GM21717 (cell line): ENCODE measurements around the gene TLL1.
A peak's percentile ranks its signal among the peaks of the same experiment; 100 is the strongest.

Source experiments
- ATAC-seq: cut with Tn5 transposase; IDR thresholded peaks from one replicate; pipeline ENCODE4 v1.9.1; 2021; ENCODE audit warnings: mild to moderate bottlenecking, moderate library complexity; ENCODE audit not compliant: unreplicated experiment

TLL1 gene

DNA sequence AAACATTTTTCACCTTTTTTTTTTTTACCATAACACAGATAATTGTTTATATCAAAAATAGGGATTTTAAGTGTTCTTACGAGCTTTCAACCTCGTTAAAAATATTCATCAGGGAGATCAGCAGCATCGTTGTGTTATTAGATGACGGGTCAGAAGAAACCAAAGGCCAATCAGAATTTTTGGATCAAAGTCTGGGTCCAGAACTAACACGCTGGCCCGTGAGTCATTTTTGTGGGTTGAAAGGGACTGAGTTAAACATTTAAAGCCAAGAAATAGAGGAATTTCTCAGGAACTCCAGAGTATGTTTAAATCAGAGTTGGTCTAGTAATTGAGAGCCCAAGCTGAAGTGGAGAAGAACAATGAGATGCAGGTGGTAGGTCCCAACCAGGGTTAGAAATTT is 170.8 kb downstream of the TLL1 start:
- no peak for ATAC-seq

DNA sequence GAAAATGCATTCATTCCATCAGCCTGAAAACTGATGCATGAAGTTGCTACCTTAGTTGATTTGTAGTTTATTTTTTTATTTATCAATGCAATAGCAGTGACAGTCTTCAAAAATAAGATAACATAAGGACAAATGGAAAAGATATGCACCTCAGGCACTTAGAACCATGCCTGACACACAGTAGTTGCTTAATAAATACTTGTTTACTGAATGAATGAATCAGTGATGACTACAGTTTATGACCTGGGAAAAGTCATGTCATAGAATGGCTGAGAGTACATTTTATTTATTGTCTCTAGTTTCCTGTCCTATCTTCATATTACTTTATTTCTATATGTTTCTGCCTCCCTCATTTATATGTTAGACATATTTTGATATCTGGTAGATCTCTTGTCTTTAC is 171.8 kb downstream of the TLL1 start:
- no peak for ATAC-seq

DNA sequence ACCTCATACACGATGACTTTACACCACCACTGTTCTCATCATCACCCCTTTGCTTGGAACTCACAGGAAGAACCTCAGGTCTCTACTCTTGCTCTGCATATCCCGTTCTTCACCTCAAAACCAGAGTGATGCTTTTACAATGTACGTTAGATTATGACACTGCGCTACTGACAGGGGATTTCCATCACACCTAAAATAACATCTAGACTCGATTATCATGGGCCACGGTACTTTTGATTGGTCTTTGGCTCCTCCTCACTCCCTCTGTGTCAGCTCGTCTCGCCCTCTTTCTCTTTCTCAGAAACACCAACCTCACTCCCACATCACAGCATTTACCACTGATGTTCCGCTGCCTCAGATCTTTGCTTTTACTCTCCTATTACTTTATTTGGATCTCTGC is 172.4 kb downstream of the TLL1 start:
- ATAC-seq, result peak; percentile 58

DNA sequence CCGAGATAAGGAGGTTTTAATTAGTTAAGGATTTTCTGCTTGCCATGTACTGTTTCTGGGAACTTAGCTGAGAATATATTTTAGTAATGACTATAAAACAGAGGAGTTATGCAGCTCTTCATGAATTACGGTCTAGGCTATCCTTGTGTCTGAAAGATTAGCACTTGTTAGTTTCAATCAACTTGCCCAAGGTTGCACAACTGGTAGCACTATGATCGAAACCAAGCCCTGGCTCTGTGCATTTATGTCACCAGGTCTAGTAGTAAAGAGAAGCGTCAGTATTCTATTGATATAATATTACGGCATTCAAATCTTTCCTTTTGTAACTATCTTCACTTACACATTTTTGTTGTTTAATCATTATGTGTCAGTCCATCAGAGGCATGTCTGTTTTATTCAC is 176.0 kb downstream of the TLL1 start:
- no peak for ATAC-seq

DNA sequence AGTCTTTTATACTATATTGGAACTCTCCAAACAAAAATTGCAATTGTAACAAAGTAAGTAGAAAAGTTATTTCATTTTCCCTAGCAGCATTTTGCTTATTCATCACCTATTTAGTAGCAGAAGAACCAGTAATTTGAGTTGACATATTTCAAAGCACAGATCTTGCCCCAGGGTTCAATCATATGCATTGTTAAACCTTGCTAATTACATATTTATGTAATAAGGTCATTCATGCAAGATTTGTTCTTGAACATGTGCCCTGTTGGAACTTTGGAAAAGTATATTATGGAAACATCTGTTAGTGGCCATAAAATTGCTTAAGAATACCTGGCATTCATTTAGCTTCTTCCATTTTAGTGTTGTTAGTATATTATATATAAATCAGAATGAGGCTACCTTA is 191.7 kb downstream of the TLL1 start:
- ATAC-seq, result no peak

DNA sequence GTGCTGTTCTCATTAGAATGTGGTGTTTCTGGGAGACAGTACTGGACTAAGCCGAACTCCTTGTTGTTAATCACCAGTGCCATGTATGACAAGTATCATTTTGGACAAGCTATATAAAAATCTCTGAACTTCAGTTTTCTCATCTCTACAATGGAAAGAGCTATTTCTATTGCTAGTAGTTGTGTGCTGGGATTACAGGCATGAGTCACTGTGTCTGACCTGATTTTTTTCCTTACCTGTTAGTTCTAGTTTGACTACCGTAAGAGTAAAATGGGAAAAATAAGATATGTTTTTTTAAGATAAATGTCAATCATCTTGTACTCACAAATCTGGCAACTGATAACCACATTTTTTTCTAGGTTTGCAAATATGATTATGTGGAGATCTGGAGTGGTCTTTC is 192.3 kb downstream of the TLL1 start:
- no peak for ATAC-seq

DNA sequence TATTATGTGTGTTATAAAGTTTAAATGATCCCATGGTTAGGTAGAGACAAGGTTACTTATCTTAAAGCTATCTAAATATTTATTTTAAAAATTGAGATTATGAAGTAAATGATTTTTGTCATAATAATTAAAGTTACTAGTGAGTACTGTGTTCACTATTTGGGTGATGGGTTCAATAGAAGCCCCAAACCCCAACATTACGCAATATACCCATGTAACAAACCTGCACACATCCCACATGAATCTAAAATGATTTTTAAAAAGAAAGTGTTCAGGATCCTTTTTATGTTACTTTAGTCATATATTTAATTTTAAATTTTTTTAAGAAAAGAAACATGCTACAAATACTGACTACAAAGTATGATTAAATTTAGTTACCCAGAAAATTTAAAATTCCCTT is 193.9 kb downstream of the TLL1 start:
- ATAC-seq, result no peak

DNA sequence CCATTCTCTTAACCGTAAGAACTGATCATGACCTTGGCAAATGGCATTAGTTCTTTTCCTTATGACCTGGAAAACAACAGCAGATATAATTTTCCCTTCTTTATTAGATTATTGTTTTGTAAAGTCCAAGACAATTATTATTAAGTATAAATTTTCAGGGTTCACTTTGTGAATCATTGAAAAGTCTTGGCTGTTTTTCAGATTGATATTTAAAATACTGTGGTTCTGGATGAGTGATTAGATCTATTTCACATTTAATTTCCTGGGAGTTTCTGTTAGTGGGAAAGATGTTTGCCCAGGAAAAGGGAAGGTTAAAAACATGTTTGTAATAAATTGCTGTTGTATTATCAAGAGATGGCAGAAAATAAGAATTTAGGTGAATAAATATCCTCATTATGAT is 194.9 kb downstream of the TLL1 start:
- ATAC-seq, result no peak

DNA sequence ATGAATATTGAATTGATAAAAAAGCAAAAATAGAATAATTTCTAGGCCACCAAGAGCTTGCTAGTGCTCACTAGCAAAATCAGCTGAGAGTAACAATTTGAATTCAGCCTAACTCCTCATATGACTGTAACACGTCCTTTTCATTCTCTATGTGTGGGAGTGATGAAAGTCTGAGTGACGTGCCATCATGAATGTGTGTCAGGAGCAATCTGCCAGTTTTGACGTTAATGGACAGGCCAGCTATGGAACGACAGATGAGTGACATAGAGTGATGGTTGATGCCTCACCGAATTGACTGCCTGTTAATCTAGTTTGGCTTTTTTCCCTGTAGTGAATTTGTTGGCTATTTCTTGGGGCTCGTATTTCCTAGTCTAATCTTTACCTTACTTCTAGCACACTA is 200.7 kb downstream of the TLL1 start:
- ATAC-seq, result no peak

DNA sequence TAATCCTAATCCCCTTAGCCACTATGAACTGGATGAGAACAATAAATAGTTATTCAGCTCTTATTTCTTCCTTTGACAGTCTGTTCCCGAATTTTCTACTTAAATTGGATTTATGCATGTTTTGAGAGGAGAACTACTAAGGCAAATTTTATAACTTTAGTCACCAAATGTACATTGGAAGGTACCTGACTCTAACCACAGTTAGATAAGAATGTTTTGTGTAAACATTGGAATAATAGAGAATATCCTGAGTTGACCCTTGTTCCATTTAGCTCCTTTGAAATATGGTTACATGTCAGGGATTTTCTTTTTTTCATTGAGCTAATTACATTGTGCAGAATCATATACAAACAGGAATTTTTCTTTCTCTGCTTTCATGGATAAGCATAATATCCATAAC is 202.6 kb downstream of the TLL1 start:
- no peak for ATAC-seq

DNA sequence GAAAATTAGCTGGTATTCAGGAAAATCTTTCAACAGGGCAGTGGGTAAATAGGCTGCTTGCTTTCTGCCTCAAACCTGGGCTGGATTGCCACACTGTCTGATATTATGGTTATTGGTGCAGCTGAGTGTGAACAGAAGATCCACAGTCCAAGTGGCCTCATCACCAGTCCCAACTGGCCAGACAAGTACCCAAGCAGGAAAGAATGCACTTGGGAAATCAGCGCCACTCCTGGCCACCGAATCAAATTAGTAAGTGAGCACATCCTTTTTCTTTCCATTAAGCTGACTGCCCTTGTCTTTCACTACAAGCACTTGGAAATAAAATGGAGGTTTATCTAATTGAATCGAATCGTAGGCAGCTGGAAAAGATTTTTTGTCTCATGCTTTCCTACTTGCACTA is 204.7 kb downstream of the TLL1 start:
- no peak for ATAC-seq

DNA sequence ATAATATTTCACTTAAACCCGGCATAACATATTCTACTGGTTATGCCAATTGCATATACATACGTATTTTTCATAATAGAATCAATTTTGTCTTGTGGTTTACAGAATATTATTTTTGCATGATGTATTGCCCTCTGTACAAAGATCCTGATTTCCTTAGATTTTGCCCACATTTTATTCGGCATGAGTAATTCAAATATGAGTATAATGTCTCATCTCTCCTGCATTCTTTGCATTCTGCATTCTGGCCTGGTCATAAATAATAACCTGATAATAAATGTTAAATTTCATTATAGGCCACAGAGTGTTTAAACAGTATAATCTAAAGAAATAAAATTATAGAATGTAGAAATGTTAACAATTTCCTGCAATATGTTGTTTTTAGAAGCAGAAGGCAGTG is 205.3 kb downstream of the TLL1 start:
- no peak for ATAC-seq

DNA sequence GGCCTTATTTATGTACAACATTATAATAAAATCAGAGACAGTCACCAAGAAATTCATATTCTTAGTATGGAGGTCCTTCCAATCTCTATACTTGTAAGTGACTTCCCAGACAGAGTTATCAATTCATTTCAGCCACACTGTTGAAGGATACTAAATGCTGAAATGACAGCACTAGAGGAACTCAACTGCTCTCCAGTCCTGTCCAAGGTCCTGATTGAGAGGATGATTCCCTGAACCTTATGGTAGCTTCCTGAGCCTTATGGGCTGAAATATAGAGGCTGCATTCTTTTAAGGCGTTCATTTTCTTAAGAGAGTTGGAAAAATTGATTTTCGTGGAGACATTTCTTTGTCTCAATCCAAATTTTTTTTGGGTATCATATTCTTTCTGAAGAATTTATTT is 205.9 kb downstream of the TLL1 start:
- no peak for ATAC-seq

DNA sequence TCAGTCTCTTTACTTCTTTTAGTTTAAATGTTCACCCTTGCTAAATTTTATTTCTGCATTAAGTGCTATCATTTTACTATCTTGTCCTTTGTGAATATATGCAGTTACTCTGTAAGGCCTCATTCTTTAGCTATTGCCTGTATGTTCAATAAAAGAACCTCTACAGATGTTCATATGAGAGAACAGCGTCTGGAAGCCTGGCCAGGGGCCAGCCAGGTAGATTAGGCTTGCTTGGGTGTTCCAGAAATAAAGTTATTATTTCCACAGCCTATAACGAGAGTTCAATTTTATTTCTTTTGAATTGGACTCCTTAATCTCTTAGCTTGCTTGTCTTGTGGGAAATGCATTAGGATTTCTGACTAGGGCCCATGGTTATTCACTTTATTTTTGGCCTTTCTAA is 214.5 kb downstream of the TLL1 start:
- ATAC-seq, result no peak

DNA sequence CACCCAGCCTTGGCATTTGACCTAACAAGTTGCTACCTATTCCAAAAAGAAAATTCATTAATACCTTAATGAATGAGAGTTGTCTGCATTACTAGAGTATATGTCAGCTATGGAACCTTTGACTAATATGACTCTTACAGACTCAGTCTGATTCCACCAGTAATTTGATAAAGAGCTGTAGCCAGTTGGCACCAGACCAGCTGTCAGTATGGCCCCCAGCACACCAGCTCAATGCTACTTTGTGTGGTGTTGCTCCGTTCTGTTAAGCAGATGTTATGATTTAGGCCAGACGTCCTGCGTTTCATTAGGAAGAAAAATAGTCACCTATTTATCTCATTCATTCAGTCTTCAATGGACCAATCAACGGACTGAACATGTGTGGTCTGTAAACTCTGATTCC is 215.5 kb downstream of the TLL1 start:
- ATAC-seq, result no peak

DNA sequence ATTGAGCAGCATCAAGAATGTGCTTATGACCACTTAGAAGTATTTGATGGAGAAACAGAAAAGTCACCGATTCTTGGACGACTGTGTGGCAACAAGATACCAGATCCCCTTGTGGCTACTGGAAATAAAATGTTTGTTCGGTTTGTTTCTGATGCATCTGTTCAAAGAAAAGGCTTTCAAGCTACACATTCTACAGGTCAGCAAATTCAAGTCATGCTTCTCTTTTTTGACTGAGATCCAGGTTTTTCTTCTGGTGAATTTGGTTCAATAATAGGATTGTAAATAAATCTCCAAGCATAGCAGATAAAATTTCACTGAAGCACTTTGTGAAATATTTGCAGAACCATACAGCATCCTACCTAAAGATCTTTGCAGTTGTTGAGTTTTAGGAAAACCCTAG is 218.1 kb downstream of the TLL1 start:
- no peak for ATAC-seq

DNA sequence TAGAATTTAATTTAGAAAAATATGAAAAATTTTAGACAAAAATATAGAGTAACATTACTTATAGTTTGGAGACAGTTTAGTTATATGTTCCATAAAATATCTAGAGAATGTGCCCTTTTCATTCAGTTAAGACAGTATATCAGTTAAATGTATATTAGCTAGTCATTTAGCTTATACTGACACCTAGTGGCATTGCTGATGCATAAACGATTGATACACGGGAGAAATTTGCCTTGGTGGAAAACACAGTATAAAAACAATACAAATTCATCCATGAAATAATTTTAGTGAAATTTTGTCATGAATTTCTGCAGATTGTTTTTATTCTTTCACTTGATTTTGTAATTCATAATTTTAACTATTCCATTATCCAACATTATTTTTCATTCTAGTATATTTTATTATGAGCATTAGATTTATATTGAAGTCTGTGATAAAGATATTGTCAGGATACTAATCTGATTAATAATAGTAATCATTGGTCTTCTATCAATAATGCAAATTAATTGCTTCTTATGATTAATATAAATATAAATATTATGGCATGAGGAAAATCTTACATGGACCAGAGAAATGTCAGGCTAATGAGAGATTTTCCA is 219.0 kb downstream of the TLL1 start:
- peak; percentile 77 for ATAC-seq

DNA sequence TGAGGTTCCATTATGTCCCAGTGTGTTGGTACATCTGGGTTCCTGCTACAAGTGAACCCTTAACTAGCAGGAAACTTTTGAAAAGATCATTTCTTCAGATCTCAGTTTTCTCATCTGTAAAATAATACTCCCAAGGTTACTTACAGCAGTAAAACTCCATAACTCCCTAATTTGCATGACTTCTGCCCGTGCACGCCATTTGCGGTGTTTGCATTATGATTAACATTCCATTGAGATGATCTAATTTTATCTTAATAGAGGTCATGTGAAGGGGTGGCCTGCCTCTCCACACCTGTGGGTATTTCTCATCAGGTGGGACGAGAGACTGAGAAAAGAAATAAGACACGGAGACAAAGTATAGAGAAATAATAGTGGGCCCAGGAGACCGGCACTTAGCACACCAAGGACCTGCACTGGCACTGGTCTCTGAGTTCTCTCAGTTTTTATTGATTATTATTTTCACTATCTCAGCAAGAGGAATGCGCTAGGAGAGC is 219.8 kb downstream of the TLL1 start:
- ATAC-seq, result no peak

DNA sequence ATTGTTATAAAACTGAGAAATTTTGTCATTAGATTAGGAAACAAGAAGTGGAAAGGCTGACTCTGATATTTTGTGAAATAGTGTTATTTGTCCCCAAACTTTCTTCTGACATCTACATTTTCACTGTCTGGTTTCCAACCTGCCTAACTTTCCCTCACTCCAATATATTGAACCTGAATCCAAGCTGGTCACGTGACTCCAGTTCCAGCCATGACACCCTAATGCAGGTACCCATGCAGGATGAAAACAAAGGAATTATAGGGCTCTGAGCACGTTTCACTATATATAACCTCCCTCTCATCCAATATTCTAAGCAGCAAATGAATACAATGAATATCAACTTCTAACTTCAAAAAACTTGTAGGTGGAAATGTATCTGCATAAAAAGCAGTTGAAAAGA is 231.6 kb downstream of the TLL1 start:
- ATAC-seq, result no peak

DNA sequence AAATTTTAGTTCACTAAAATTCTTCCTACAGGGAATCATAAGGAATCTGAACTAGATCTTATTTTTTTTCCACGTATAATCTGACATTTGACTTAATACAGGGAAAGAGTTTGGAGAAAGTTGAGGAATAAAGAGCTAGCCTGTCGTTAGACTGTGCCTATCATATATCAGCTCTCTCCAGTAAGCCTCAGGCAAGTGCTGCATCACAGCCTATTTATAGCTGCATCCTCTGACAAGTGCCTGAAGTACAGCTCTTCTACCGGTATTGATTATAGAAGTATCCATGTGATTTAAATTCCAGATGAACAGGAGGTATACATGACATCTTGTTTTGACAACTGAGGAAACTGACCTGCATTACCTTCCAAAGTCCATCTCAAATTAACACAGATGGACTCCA is 248.9 kb downstream of the TLL1 start:
- ATAC-seq, result no peak

DNA sequence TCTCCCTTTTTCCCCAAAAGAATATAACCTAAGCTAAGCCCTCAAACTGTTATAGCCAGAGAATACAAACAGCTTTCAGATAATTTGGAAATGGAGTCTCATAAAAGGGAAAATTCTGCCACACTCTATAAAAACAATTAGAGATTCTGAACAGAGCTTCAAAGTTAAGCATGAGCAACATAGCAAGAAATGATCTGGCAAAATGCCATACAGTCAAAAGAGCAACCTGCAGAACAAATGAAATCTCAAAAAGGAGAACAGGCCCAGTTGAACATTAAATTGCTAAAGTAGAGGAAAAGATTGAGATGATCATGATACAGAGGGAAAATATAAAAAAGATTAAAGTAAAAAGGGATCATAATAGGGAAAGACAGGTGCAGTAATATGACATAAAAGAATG is 250.5 kb downstream of the TLL1 start:
- no peak for ATAC-seq

DNA sequence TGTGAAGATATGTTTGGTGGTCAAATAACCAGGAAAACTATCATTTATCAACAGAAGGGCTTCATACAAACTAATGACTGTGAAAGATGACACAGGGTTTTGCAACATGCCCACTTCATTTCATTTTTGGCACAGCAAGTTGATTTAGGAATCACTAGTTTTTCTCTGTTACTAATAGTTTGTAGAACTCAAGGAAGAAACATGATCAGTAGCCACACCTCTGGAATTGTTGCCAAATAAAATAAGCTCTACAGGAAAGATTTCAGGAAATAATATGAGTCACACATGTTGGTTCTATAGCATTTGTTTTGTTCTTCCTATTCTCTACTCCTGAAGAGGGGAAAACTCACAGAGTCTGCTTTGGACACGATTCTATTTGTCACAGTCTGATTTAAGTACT is 255.4 kb downstream of the TLL1 start:
- no peak for ATAC-seq

DNA sequence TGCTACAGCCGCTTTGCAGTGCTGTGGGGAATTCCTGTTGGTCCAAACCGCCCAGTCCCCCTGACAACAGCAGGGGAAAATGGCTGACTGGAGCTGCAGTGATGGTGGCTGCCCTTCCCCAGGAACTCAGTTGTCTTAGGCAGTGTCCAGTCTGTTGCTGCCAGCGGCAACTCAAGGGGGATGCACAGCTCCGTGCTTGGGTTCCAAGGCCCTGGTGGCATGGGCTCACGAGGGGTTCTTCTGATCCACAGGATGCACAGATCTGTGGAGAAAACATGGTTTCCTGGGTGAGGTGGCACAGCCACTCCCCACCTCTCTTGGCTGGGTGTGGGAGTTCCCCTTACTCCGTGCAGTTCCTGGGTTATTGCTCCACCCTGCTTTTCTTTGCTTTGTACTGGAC is 261.2 kb downstream of the TLL1 start:
- ATAC-seq, result no peak

DNA sequence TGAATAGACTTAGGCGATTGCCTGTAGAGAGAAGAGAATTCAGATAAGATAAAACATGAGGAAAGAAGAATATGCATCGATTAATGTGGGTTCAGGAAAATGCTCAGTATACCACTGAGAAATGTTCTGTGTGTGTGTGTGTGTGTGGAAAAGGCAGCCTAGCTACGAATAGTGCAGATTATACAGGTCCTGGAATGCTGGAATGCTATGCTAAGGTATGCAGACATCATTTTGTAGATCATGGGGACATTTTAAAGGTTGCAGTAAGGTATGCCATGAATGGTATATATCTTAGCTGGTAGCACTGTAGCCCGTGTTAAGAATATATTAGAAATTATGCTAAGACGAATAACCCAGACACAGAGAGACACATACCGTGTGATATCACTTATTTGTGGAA is 267.9 kb downstream of the TLL1 start:
- no peak for ATAC-seq
